ENCODE results near the gene MED12.

MED12 gene

DNA sequence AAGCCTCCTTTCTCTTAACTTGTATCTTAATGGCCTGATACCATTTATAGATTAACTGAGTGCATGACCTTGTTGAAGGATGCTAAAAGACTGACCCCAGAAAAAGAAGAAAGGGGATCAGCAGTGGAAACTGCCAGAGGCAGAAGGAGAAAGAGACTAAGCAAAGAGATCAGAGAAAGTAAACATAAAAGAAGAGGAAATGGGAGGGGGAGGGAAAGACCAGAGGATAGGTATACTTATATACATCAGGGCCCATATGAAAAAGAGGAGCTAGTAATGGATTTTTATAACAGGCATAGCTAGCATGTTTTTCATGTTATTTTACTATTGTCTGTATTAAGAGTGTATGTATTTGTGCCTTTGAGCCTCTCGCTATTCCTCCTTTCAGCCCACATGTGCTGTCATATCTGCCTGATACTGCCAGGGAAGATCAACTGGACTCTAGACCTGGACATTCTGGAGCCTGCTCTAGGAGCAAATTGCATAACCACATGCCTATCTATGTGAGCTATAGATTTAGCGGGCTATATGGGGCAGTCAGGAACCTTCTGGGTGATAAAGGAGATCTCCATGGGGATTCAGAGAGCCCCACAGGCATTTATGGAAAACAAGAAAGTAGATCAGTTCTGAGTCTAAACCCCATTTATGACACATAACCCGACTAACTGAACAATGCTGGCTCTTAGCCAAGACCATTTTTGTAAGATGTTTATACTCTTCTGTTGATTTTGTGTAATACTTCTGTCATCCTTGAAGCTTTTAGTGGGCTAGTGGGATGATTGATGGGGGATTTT lies 36.9 kb upstream of the MED12 start (continued):
- peak; percentile 73; the same call in 1 of the 2 replicates for TF ChIP-seq GLI2 (tag by site-specific recombination; IDR thresholded peaks at IDR 0.05; ENCODE audit: borderline replicate concordance, low read depth)
- TF ChIP-seq, protein P1, sequence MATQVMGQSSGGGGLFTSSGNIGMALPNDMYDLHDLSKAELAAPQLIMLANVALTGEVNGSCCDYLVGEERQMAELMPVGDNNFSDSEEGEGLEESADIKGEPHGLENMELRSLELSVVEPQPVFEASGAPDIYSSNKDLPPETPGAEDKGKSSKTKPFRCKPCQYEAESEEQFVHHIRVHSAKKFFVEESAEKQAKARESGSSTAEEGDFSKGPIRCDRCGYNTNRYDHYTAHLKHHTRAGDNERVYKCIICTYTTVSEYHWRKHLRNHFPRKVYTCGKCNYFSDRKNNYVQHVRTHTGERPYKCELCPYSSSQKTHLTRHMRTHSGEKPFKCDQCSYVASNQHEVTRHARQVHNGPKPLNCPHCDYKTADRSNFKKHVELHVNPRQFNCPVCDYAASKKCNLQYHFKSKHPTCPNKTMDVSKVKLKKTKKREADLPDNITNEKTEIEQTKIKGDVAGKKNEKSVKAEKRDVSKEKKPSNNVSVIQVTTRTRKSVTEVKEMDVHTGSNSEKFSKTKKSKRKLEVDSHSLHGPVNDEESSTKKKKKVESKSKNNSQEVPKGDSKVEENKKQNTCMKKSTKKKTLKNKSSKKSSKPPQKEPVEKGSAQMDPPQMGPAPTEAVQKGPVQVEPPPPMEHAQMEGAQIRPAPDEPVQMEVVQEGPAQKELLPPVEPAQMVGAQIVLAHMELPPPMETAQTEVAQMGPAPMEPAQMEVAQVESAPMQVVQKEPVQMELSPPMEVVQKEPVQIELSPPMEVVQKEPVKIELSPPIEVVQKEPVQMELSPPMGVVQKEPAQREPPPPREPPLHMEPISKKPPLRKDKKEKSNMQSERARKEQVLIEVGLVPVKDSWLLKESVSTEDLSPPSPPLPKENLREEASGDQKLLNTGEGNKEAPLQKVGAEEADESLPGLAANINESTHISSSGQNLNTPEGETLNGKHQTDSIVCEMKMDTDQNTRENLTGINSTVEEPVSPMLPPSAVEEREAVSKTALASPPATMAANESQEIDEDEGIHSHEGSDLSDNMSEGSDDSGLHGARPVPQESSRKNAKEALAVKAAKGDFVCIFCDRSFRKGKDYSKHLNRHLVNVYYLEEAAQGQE (tag by site-specific recombination; IDR thresholded peaks at IDR 0.05) = no peak
- 0 out of 2 replicates have a peak, but pooled peaks have one; percentile 11 for TF ChIP-seq TCF7L2 (IDR thresholded peaks at IDR 0.05; ENCODE audit: borderline replicate concordance, low read depth, low read length)
- no peak for TF ChIP-seq ZBTB7A (tag by site-specific recombination; IDR thresholded peaks at IDR 0.05; ENCODE audit: low read depth)
- TF ChIP-seq, protein P2, sequence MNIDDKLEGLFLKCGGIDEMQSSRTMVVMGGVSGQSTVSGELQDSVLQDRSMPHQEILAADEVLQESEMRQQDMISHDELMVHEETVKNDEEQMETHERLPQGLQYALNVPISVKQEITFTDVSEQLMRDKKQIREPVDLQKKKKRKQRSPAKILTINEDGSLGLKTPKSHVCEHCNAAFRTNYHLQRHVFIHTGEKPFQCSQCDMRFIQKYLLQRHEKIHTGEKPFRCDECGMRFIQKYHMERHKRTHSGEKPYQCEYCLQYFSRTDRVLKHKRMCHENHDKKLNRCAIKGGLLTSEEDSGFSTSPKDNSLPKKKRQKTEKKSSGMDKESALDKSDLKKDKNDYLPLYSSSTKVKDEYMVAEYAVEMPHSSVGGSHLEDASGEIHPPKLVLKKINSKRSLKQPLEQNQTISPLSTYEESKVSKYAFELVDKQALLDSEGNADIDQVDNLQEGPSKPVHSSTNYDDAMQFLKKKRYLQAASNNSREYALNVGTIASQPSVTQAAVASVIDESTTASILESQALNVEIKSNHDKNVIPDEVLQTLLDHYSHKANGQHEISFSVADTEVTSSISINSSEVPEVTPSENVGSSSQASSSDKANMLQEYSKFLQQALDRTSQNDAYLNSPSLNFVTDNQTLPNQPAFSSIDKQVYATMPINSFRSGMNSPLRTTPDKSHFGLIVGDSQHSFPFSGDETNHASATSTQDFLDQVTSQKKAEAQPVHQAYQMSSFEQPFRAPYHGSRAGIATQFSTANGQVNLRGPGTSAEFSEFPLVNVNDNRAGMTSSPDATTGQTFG (tag by site-specific recombination; IDR thresholded peaks at IDR 0.05; ENCODE audit: borderline replicate concordance) = no peak
- peak; percentile 62 for TF ChIP-seq KLF10 (tag by site-specific recombination; IDR thresholded peaks at IDR 0.05)
- TF ChIP-seq ZNF596 (tag by site-specific recombination; IDR thresholded peaks at IDR 0.05) = no peak
- TF ChIP-seq SP2 (tag by site-specific recombination; IDR thresholded peaks at IDR 0.05) = no peak
- no peak for TF ChIP-seq ZNF121 (tag by site-specific recombination; IDR thresholded peaks at IDR 0.05)
- TF ChIP-seq, protein P3, sequence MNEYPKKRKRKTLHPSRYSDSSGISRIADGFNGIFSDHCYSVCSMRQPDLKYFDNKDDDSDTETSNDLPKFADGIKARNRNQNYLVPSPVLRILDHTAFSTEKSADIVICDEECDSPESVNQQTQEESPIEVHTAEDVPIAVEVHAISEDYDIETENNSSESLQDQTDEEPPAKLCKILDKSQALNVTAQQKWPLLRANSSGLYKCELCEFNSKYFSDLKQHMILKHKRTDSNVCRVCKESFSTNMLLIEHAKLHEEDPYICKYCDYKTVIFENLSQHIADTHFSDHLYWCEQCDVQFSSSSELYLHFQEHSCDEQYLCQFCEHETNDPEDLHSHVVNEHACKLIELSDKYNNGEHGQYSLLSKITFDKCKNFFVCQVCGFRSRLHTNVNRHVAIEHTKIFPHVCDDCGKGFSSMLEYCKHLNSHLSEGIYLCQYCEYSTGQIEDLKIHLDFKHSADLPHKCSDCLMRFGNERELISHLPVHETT (tag by site-specific recombination; IDR thresholded peaks at IDR 0.05) = no peak
- TF ChIP-seq KLF16 (tag by site-specific recombination; IDR thresholded peaks at IDR 0.05) = no peak
- TF ChIP-seq ZNF692 (tag by site-specific recombination; IDR thresholded peaks at IDR 0.05) = no peak
- 0 out of 2 replicates have a peak, but pooled peaks have one; percentile 35 for TF ChIP-seq ZNF610 (tag by site-specific recombination; IDR thresholded peaks at IDR 0.05; ENCODE audit: borderline replicate concordance)
- TF ChIP-seq ZNF785 (tag by site-specific recombination; IDR thresholded peaks at IDR 0.05) = no peak
- no peak for TF ChIP-seq ZNF354C (tag by site-specific recombination; IDR thresholded peaks at IDR 0.05; ENCODE audit: borderline replicate concordance, low read depth)
- TF ChIP-seq ZNF362 (tag by site-specific recombination; IDR thresholded peaks at IDR 0.05) = no peak
- TF ChIP-seq, protein P4, sequence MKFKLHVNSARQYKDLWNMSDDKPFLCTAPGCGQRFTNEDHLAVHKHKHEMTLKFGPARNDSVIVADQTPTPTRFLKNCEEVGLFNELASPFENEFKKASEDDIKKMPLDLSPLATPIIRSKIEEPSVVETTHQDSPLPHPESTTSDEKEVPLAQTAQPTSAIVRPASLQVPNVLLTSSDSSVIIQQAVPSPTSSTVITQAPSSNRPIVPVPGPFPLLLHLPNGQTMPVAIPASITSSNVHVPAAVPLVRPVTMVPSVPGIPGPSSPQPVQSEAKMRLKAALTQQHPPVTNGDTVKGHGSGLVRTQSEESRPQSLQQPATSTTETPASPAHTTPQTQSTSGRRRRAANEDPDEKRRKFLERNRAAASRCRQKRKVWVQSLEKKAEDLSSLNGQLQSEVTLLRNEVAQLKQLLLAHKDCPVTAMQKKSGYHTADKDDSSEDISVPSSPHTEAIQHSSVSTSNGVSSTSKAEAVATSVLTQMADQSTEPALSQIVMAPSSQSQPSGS (tag by site-specific recombination; IDR thresholded peaks at IDR 0.05; ENCODE audit: low read depth) = no peak
- peak; percentile 64 for TF ChIP-seq ZNF629 (tag by site-specific recombination; IDR thresholded peaks at IDR 0.05)
- peak; percentile 54; the same call in 1 of the 2 replicates for TF ChIP-seq ZSCAN23 (tag by site-specific recombination; IDR thresholded peaks at IDR 0.05)
- no peak for TF ChIP-seq YY2 (tag by site-specific recombination; IDR thresholded peaks at IDR 0.05)
- TF ChIP-seq ZNF184 (tag by site-specific recombination; IDR thresholded peaks at IDR 0.05) = no peak; the same call in 1 of the 2 replicates
- peak; percentile 63; the same call in 1 of the 2 replicates for TF ChIP-seq TRIM28 (IDR thresholded peaks at IDR 0.05; ENCODE audit: borderline replicate concordance, low read length)
- TF ChIP-seq ZNF76 (tag by site-specific recombination; IDR thresholded peaks at IDR 0.05; ENCODE audit: borderline replicate concordance, low read depth) = no peak
- TF ChIP-seq ZXDB (tag by site-specific recombination; IDR thresholded peaks at IDR 0.05) = peak; percentile 74
- TF ChIP-seq WT1 (tag by site-specific recombination; IDR thresholded peaks at IDR 0.05) = peak; percentile 66; the same call in 1 of the 2 replicates
- TF ChIP-seq ZNF837 (tag by site-specific recombination; IDR thresholded peaks at IDR 0.05) = no peak
- TF ChIP-seq KLF1 (tag by site-specific recombination; IDR thresholded peaks at IDR 0.05) = no peak
